Sigmoid colon (tissue), 3 donors: Measurements from ENCODE around the gene SPATA24.

Experiments
- POLR2A ChIP-seq, 2 donors: fragments of 450-650 bp; IDR thresholded peaks; one replicate each; pipeline ENCODE4 v1.6.1; 2016; ENCODE audit warnings: antibody characterized with exemption in 2 of 2, mild to moderate bottlenecking in 2 of 2, moderate library complexity in 2 of 2
- TF ChIP-seq, protein P1 (sequence below), 4 experiments: fragments of 450-650 bp in 3 of 4; fragments of 200-600 bp in 1 of 4; IDR thresholded peaks; one replicate each; pipeline ENCODE4 v1.5.1; 2016 to 2019; ENCODE audit warnings: antibody characterized with exemption in 4 of 4, mild to moderate bottlenecking in 3 of 4, moderate library complexity in 2 of 4

GRCh38 chr5:139354186-139354585, 49.7 kb downstream of the SPATA24 start:
- no peak for TF ChIP-seq POLR2A (IDR thresholded peaks at IDR 0.05)
- TF ChIP-seq, protein P1, sequence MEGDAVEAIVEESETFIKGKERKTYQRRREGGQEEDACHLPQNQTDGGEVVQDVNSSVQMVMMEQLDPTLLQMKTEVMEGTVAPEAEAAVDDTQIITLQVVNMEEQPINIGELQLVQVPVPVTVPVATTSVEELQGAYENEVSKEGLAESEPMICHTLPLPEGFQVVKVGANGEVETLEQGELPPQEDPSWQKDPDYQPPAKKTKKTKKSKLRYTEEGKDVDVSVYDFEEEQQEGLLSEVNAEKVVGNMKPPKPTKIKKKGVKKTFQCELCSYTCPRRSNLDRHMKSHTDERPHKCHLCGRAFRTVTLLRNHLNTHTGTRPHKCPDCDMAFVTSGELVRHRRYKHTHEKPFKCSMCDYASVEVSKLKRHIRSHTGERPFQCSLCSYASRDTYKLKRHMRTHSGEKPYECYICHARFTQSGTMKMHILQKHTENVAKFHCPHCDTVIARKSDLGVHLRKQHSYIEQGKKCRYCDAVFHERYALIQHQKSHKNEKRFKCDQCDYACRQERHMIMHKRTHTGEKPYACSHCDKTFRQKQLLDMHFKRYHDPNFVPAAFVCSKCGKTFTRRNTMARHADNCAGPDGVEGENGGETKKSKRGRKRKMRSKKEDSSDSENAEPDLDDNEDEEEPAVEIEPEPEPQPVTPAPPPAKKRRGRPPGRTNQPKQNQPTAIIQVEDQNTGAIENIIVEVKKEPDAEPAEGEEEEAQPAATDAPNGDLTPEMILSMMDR (IDR thresholded peaks at IDR 0.05), result no peak
